ENCODE results near the gene MRPS18C. TPM values are rescaled to one million over a fixed set of nuclear protein-coding genes. Genes with fewer than 3 reads are reported as not detected.
"Not testable (repeated sequence)": the region's sequence is repeated elsewhere in the genome, so short reads cannot be mapped to it uniquely, and the experiment has no call there.

Gene MRPS18C
- total RNA-seq, 1 experiment from 2014 or later: 55.2 TPM

GRCh38 chr4:83473966-83474365 is 18.1 kb downstream of the MRPS18C start:
- Histone ChIP-seq H3K27ac (no peak overlapping the region), H3K9me3 (replicated peaks) (no peaks in the 10 kb centered on the region), H3K36me3 (peaks cover 3% of the 10 kb centered on the region; the same call in 1 of the 2 replicates)

GRCh38 chr4:83484500-83485461 is 28.9 kb downstream of the MRPS18C start, which contains the start of gene ABRAXAS1:
Gene ABRAXAS1 (minus strand): TSS chr4:83485100. CDS start chr4:83485072, 28 bp downstream.
- Histone ChIP-seq H3K36me3 (peaks cover 6% of the 10 kb centered on the region; the same call in 1 of the 2 replicates), H3K27ac (peak within 1 kb of the TSS; percentile 45), H3K27me3 (replicated peaks) (no peaks in the 10 kb centered on the region), H3K4me3 (peak within 1 kb of the TSS; percentile 77), H3K4me1 (replicated peaks) (peaks cover 21% of the 10 kb centered on the region), H3K9me3 (replicated peaks) (no peaks in the 10 kb centered on the region)
- peak; percentile 93 to 94 for DNase-seq (ENCODE audit: low read depth in 1 of 2, low spot score in 2 of 2)

More at GRCh38 chr4:83473966-83474365, 18.1 kb downstream of the MRPS18C start:
- Histone ChIP-seq H3K27me3 (replicated peaks) (no peaks in the 10 kb centered on the region), H3K4me1 (replicated peaks) (no peaks in the 10 kb centered on the region), H3K4me3 (no peak overlapping the region)
- no peak for DNase-seq (ENCODE audit: low read depth in 1 of 2, low spot score in 2 of 2)

- Histone ChIP-seq H3K4me1 (replicated peaks) (peaks cover 21% of the 10 kb centered on the region), H3K4me3 (no peak overlapping the region), H3K36me3 (0 out of 2 replicates have a peak, but pooled peaks cover 4% of the 10 kb centered on the region), H3K27ac (no peak overlapping the region), H3K9me3 (replicated peaks) (no peaks in the 10 kb centered on the region), H3K27me3 (replicated peaks) (no peaks in the 10 kb centered on the region)
- no peak for DNase-seq (ENCODE audit: low read depth in 1 of 2, low spot score in 2 of 2)
These were observed 30.7 kb downstream of the MRPS18C start for GRCh38 chr4:83486457-83487129.

GRCh38 chr4:83489711-83490326 is 34.0 kb downstream of the MRPS18C start:
- H3K27me3 ChIP-seq (replicated peaks): no peaks in the 10 kb centered on the region
- no peak overlapping the region for H3K4me3 ChIP-seq
- 0 out of 2 replicates have a peak, but pooled peaks cover under 1% of the 10 kb centered on the region for H3K36me3 ChIP-seq
- H3K27ac ChIP-seq: no peak overlapping the region
- peaks cover 16% of the 10 kb centered on the region for H3K4me1 ChIP-seq (replicated peaks)
- H3K9me3 ChIP-seq (replicated peaks): no peaks in the 10 kb centered on the region
- no peak for DNase-seq (ENCODE audit: low read depth in 1 of 2, low spot score in 2 of 2)

- H3K27me3 ChIP-seq (replicated peaks): no peaks in the 10 kb centered on the region
- no peak overlapping the region for H3K4me3 ChIP-seq
- H3K36me3 ChIP-seq: no peaks in the 10 kb centered on the region
- no peaks in the 10 kb centered on the region for H3K9me3 ChIP-seq (replicated peaks)
- H3K27ac ChIP-seq: no peak overlapping the region
- H3K4me1 ChIP-seq (replicated peaks): peaks cover 9% of the 10 kb centered on the region
- peak in 1 of 2 experiments; percentile 32 for DNase-seq (ENCODE audit: low read depth in 1 of 2, low spot score in 2 of 2)
These were observed 35.1 kb downstream of the MRPS18C start for GRCh38 chr4:83490876-83491450.

- H3K27ac ChIP-seq; H3K4me3 ChIP-seq; H3K27me3 ChIP-seq (replicated peaks); DNase-seq (ENCODE audit: low read depth in 1 of 2, low spot score in 2 of 2); H3K9me3 ChIP-seq (replicated peaks); H3K4me1 ChIP-seq (replicated peaks); H3K36me3 ChIP-seq: not testable (repeated sequence)
These were observed 40.4 kb downstream of the MRPS18C start for GRCh38 chr4:83496085-83496917.

- Histone ChIP-seq H3K36me3 (no peaks in the 10 kb centered on the region), H3K27me3 (replicated peaks) (no peaks in the 10 kb centered on the region), H3K27ac (no peak overlapping the region), H3K9me3 (replicated peaks) (no peaks in the 10 kb centered on the region), H3K4me1 (replicated peaks) (no peaks in the 10 kb centered on the region), H3K4me3 (no peak overlapping the region)
- DNase-seq (ENCODE audit: low read depth in 1 of 2, low spot score in 2 of 2): no peak
These were observed 42.3 kb downstream of the MRPS18C start for GRCh38 chr4:83498187-83498586.

GRCh38 chr4:83501671-83502070 is 45.8 kb downstream of the MRPS18C start:
- H3K4me1 ChIP-seq (replicated peaks); H3K27ac ChIP-seq; DNase-seq (ENCODE audit: low read depth in 1 of 2, low spot score in 2 of 2); H3K27me3 ChIP-seq (replicated peaks); H3K4me3 ChIP-seq; H3K9me3 ChIP-seq (replicated peaks); H3K36me3 ChIP-seq: not testable (repeated sequence)

GRCh38 chr4:83503974-83504373 is 48.1 kb downstream of the MRPS18C start:
- DNase-seq (ENCODE audit: low read depth in 1 of 2, low spot score in 2 of 2): no peak
- no peak overlapping the region for H3K27ac ChIP-seq
- H3K9me3 ChIP-seq (replicated peaks): no peaks in the 10 kb centered on the region
- H3K36me3 ChIP-seq: no peaks in the 10 kb centered on the region
- H3K27me3 ChIP-seq (replicated peaks): no peaks in the 10 kb centered on the region
- H3K4me1 ChIP-seq (replicated peaks): no peaks in the 10 kb centered on the region
- no peak overlapping the region for H3K4me3 ChIP-seq

- H3K36me3 ChIP-seq: no peaks in the 10 kb centered on the region
- no peaks in the 10 kb centered on the region for H3K4me1 ChIP-seq (replicated peaks)
- no peak for DNase-seq (ENCODE audit: low read depth in 1 of 2, low spot score in 2 of 2)
- H3K27ac ChIP-seq: no peak overlapping the region
- no peak overlapping the region for H3K4me3 ChIP-seq
- H3K9me3 ChIP-seq (replicated peaks): no peaks in the 10 kb centered on the region
- no peaks in the 10 kb centered on the region for H3K27me3 ChIP-seq (replicated peaks)
These were observed 48.6 kb downstream of the MRPS18C start for GRCh38 chr4:83504503-83504902.

- no peak for DNase-seq (ENCODE audit: low read depth in 1 of 2, low spot score in 2 of 2)
- Histone ChIP-seq H3K4me3 (no peak overlapping the region), H3K9me3 (replicated peaks) (no peaks in the 10 kb centered on the region), H3K36me3 (no peaks in the 10 kb centered on the region), H3K4me1 (replicated peaks) (no peaks in the 10 kb centered on the region), H3K27ac (no peak overlapping the region), H3K27me3 (replicated peaks) (no peaks in the 10 kb centered on the region)
These were observed 49.1 kb downstream of the MRPS18C start for GRCh38 chr4:83504996-83505395.

GRCh38 chr4:83509156-83509585 is 53.3 kb downstream of the MRPS18C start:
- H3K36me3 ChIP-seq; H3K27ac ChIP-seq; H3K4me1 ChIP-seq (replicated peaks); H3K4me3 ChIP-seq; H3K27me3 ChIP-seq (replicated peaks); H3K9me3 ChIP-seq (replicated peaks): not testable (repeated sequence)
- peak; percentile 22 to 56 for DNase-seq (ENCODE audit: low read depth in 1 of 2, low spot score in 2 of 2)

- Histone ChIP-seq H3K27me3 (replicated peaks) (no peaks in the 10 kb centered on the region), H3K4me3 (no peak overlapping the region), H3K36me3 (no peaks in the 10 kb centered on the region), H3K4me1 (replicated peaks) (no peaks in the 10 kb centered on the region), H3K9me3 (replicated peaks) (no peaks in the 10 kb centered on the region), H3K27ac (no peak overlapping the region)
- DNase-seq (ENCODE audit: low read depth in 1 of 2, low spot score in 2 of 2): no peak
These were observed 54.6 kb downstream of the MRPS18C start for GRCh38 chr4:83510442-83510841.

All from SJSA1 (cell line).